Measurements from ENCODE around the gene PF4V1.

The PF4V1 gene

DNA sequence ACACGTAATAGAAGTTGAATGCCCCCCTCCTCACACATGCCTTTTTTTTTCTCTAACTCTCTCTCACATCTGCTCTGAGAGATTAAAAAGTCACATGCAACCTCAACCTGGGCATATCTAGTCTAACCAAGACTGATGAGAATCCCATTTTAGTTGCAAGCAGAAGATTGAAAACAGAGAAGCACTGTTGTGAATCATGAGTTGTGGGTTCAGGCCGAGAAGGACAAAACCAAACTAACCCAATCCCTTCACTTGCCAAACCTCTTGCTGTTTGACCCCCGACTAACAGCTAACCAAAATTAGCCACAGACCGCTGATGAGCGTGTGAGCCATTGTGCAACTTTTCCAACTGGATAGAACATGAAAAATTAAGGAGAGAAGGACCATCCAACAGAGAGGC lies 47.9 kb downstream of the PF4V1 start:
- TF ChIP-seq, protein P1, sequence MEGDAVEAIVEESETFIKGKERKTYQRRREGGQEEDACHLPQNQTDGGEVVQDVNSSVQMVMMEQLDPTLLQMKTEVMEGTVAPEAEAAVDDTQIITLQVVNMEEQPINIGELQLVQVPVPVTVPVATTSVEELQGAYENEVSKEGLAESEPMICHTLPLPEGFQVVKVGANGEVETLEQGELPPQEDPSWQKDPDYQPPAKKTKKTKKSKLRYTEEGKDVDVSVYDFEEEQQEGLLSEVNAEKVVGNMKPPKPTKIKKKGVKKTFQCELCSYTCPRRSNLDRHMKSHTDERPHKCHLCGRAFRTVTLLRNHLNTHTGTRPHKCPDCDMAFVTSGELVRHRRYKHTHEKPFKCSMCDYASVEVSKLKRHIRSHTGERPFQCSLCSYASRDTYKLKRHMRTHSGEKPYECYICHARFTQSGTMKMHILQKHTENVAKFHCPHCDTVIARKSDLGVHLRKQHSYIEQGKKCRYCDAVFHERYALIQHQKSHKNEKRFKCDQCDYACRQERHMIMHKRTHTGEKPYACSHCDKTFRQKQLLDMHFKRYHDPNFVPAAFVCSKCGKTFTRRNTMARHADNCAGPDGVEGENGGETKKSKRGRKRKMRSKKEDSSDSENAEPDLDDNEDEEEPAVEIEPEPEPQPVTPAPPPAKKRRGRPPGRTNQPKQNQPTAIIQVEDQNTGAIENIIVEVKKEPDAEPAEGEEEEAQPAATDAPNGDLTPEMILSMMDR (IDR thresholded peaks at IDR 0.05; ENCODE audit: insufficient read depth, low read depth, low read length, missing control alignments) = no peak
- no peak for DNase-seq (ENCODE audit: low read depth)
- no peak overlapping the region for H3K4me3 ChIP-seq (ENCODE audit: low read length)

DNA sequence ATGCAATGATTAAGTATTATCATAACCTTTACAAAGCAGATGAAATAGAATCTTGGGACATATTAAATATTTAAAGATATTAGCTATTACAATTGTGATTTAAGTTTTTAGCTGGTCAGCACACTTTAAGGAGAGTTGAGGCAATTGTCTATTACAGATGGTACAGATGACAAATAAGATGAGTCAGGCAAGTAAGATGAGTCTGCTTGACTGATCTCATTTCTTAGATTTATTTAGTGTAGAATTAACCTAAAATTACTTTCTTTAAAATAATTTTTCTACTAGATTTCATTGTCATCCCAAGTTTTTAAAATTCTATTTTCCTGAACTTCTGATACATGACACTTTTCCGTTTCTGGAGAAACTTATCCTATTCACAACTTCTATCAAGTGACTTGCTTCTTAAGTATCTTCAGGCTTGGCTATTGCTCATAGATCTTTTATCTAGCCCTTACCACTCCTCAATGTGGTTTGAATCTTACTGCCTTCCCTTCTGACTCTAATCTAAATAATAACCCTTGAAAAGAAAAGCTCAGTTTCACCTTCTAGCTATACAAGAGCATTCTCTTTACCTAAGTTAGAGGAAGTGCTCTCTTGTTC lies 49.0 kb downstream of the PF4V1 start:
- TF ChIP-seq, protein P1 (IDR thresholded peaks at IDR 0.05; ENCODE audit: insufficient read depth, low read depth, low read length, missing control alignments) = no peak
- peak; percentile 66 for DNase-seq (ENCODE audit: low read depth)

DNA sequence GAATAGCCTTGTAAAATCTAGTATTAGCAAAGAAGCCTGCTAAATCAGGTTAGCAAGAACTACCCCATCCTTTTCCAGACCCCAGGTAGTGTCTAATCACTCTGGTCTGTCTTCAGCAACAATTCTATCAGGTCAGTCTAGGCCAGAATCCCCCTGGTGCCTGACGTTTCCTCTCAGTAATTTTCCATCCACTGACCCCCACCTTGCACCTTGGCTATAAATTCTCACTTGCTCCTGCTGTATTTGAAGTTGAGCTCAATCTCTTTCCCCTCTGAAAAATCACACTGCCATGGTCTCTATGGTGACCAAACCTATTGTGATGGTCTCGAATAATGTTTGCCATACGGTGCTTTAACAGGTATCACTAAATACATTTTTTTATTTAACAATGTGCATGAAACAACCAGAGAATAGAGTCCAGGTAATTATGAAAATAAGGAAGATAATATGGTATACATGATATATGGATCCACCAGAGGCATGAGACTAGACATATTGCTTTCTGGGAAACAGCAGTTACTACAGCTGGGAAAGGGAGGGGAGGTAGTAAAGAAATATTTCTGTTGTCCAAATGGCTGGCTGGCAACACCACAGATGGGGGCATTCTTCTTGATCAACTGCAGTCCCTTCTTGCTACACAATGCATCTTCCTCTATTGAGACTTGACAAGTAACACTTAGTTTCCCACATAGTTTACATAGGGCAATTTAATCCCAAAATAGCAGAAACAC lies 49.9 kb downstream of the PF4V1 start:
- TF ChIP-seq, protein P1 (IDR thresholded peaks at IDR 0.05; ENCODE audit: insufficient read depth, low read depth, low read length, missing control alignments) = no peak
- no peak overlapping the region for H3K4me3 ChIP-seq (ENCODE audit: low read length)
- no peak for DNase-seq (ENCODE audit: low read depth)

More for the DNA sequence above, 49.0 kb downstream of the PF4V1 start:
- no peak overlapping the region for H3K4me3 ChIP-seq (ENCODE audit: low read length)

Data from epithelial cell of esophagus (primary cell).